Measurements from ENCODE around the gene PIK3C3.

Gene PIK3C3

GRCh38 chr18:42126586-42126985 lies 171.6 kb downstream of the PIK3C3 start:
- DNase-seq (ENCODE audit: low read depth): no peak

- DNase-seq (ENCODE audit: low read depth): no peak
These were observed 176.3 kb downstream of the PIK3C3 start for GRCh38 chr18:42131066-42131929.

GRCh38 chr18:42131930-42132244 lies 176.9 kb downstream of the PIK3C3 start:
- no peak for DNase-seq (ENCODE audit: low read depth)

All from activated T-helper 9 cell treated with anti-CD3 and anti-CD28 coated beads, Interleukin-2, amount 50 U/mL, for 16 hours (primary cell).